HG03469 (cell line): ENCODE measurements around the gene DNALI1.
"Not testable (repeated sequence)": the region's sequence is repeated elsewhere in the genome, so short reads cannot be mapped to it uniquely, and the experiment has no call there.

Experiments
- ATAC-seq: cut with Tn5 transposase; IDR thresholded peaks from one replicate; pipeline ENCODE4 v1.9.1; 2021; ENCODE audit warnings: mild to moderate bottlenecking, moderate library complexity, moderate number of reproducible peaks; ENCODE audit not compliant: unreplicated experiment

DNALI1 gene

GRCh38 chr1:37553927-37554808 is 2.6 kb upstream of the DNALI1 start, which contains the start of gene SNIP1:
Gene SNIP1 (minus strand): TSS chr1:37554293. CDS start chr1:37554229, 64 bp downstream.
- ATAC-seq = peak; percentile 59

GRCh38 chr1:37557402-37557801 is 662 bp downstream of the DNALI1 start:
- ATAC-seq = no peak

GRCh38 chr1:37558411-37558810 is 1.7 kb downstream of the DNALI1 start:
- no peak for ATAC-seq

- ATAC-seq = no peak
These were observed 2.3 kb downstream of the DNALI1 start for GRCh38 chr1:37559080-37559479.

- not testable (repeated sequence) for ATAC-seq
These were observed 3.2 kb downstream of the DNALI1 start for GRCh38 chr1:37559957-37560379.

GRCh38 chr1:37560401-37561132 is 3.8 kb downstream of the DNALI1 start:
- no peak for ATAC-seq

- ATAC-seq = no peak
These were observed 4.7 kb downstream of the DNALI1 start for GRCh38 chr1:37561133-37562132.

GRCh38 chr1:37562984-37563383 is 6.2 kb downstream of the DNALI1 start:
- no peak for ATAC-seq

GRCh38 chr1:37564892-37565291 is 8.2 kb downstream of the DNALI1 start:
- ATAC-seq = no peak

- ATAC-seq = no peak
These were observed 10.3 kb downstream of the DNALI1 start for GRCh38 chr1:37567023-37567422.

GRCh38 chr1:37570528-37571334 is 14.0 kb downstream of the DNALI1 start:
- ATAC-seq = no peak

GRCh38 chr1:37574834-37575480 is 18.2 kb downstream of the DNALI1 start:
- no peak for ATAC-seq

- ATAC-seq = no peak
These were observed 19.0 kb downstream of the DNALI1 start for GRCh38 chr1:37575692-37576091.

GRCh38 chr1:37584544-37584943 is 27.8 kb downstream of the DNALI1 start:
- ATAC-seq = not testable (repeated sequence)

- no peak for ATAC-seq
These were observed 32.2 kb downstream of the DNALI1 start for GRCh38 chr1:37588939-37589338.

GRCh38 chr1:37593726-37594125 is 37.0 kb downstream of the DNALI1 start:
- no peak for ATAC-seq

GRCh38 chr1:37595440-37596181 is 38.9 kb downstream of the DNALI1 start, which contains the start of gene GNL2:
Gene GNL2 (minus strand): TSS chr1:37595937. CDS start chr1:37595822, 115 bp downstream.
- ATAC-seq = peak; percentile 91

GRCh38 chr1:37596182-37596667 is 39.5 kb downstream of the DNALI1 start:
- ATAC-seq = no peak
